T-helper 9 cell (primary cell): ENCODE results near the gene TRIM21.
"Not testable (repeated sequence)": the region's sequence is repeated elsewhere in the genome, so short reads cannot be mapped to it uniquely, and the experiment has no call there.

Experiments used
- DNase-seq: peaks from one replicate; pipeline ENCODE4 v3.0.0-alpha.2; 2020
- total RNA-seq, 2 donors: gene quantifications; one replicate each; lab custom pipeline; 2026; lab: John Stamatoyannopoulos, UW

The TRIM21 gene
- 16.7 to 47.6 reads per million in 2 donors for total RNA-seq

GRCh38 chr11:4393209-4393857, at the start of gene TRIM21:
TSS of gene TRIM21 (minus strand) at chr11:4393702. CDS start at chr11:4390409, 3,293 bp downstream.
- DNase-seq: peak; percentile 77

GRCh38 chr11:4441515-4441914, 48.0 kb upstream of the TRIM21 start:
- DNase-seq: no peak

GRCh38 chr11:4436411-4436810, 42.9 kb upstream of the TRIM21 start:
- DNase-seq: no peak

- no peak for DNase-seq
Observed at GRCh38 chr11:4433856-4434255, 40.4 kb upstream of the TRIM21 start.

GRCh38 chr11:4430051-4430450, 36.5 kb upstream of the TRIM21 start:
- no peak for DNase-seq

GRCh38 chr11:4418403-4418802, 24.9 kb upstream of the TRIM21 start:
- no peak for DNase-seq

- DNase-seq: no peak
Observed at GRCh38 chr11:4416816-4417215, 23.3 kb upstream of the TRIM21 start.

- DNase-seq: no peak
Observed at GRCh38 chr11:4416306-4416705, 22.8 kb upstream of the TRIM21 start.

- not testable (repeated sequence) for DNase-seq
Observed at GRCh38 chr11:4406206-4406605, 12.7 kb upstream of the TRIM21 start.

- no peak for DNase-seq
Observed at GRCh38 chr11:4393858-4394223, 339 bp upstream of the TRIM21 start.

GRCh38 chr11:4388221-4388620, 5.3 kb downstream of the TRIM21 start:
- DNase-seq: no peak

- DNase-seq: no peak
Observed at GRCh38 chr11:4385978-4386740, 7.3 kb downstream of the TRIM21 start.

- no peak for DNase-seq
Observed at GRCh38 chr11:4381901-4382300, 11.6 kb downstream of the TRIM21 start.

- no peak for DNase-seq
Observed at GRCh38 chr11:4375431-4376140, 17.9 kb downstream of the TRIM21 start.

GRCh38 chr11:4370166-4370565, 23.3 kb downstream of the TRIM21 start:
- DNase-seq: no peak

GRCh38 chr11:4368286-4368685, 25.2 kb downstream of the TRIM21 start, which contains the start of gene OR52B4:
TSS of gene OR52B4 (minus strand) at chr11:4368386. CDS start at chr11:4368295, 91 bp downstream.
- DNase-seq: no peak

- not testable (repeated sequence) for DNase-seq
Observed at GRCh38 chr11:4348142-4348541, 45.4 kb downstream of the TRIM21 start.

GRCh38 chr11:4345366-4345765, 48.1 kb downstream of the TRIM21 start:
- DNase-seq: not testable (repeated sequence)
